GM21423 (cell line): ENCODE data around the gene ZNF574.
"Not testable (repeated sequence)": the region's sequence is repeated elsewhere in the genome, so short reads cannot be mapped to it uniquely, and the experiment has no call there.

Experiments used
- ATAC-seq: cut with Tn5 transposase; IDR thresholded peaks from one replicate; pipeline ENCODE4 v1.9.1; 2021; ENCODE audit warnings: mild to moderate bottlenecking, moderate library complexity; ENCODE audit not compliant: unreplicated experiment

The ZNF574 gene

DNA sequence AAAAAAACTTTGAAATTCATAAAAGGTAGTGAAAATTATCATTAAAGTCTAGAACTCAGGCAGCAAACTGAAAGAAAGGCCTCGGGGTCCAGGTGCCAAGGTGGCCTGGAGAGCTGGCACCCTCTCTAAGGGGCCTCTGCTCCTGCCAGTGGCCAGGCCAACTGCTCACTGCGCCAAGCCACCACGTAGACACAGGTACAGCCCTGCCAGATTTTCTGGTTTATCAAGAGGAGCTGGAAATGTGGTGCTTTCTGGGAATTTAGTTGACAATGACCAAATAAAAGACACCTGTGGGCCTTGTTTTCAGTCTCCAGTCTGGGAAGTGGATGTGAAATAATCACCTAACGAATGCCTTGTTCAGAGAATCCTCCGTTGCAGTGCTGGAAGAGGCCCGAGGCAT is 22.8 kb downstream of the ZNF574 start:
- ATAC-seq = no peak

DNA sequence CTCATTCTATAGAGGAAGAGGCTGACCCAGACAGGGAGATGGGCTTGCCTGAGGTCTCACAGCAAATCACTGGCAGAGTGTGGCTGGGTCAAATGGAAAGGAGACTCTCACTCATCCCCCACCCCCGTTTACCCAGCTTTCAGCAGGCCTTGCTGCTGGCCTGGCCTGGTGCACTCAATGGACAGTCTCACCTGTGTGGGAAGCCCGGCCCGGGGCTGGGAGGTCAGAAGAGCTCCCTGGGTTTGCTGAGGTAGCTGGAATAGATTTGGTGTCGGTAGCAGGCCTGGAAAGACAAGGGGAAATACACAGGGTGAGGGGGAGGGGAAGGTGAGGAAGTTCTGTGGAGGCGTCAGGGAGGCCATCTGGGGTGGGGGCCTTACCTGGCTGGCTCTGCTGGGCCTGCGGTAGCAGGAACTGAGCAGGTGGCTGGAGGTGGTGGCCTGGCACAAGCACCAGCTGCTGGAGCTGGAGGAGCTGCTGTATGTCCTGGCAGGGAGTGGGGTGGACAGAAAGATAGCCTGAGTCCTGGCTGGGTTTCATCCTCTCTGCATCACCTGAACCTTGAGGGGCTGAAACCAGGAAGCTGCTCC is 23.5 kb downstream of the ZNF574 start:
- no peak for ATAC-seq

DNA sequence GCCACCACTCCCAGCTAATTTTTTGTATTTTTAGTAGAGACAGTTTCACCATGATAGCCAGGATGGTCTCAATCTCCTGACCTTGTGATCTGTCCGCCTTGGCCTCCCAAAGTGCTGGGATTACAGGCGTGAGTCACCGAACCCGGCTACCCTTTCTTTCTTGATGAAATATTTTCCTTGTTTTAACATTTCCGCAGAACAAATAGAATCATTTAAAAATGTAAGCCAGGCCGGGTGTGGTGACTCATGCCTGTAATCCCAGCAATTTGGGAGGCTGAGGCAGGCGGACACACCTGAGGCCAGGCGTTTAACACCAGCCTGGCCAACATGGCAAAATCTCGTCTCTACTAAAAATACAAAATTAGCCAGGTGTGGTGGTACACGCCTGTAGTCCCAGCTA is 24.3 kb downstream of the ZNF574 start:
- not testable (repeated sequence) for ATAC-seq

GRCh38 chr19:42102877-42103276 is 26.9 kb downstream of the ZNF574 start:
- ATAC-seq = no peak

- no peak for ATAC-seq
Measured at GRCh38 chr19:42105368-42105767, 29.4 kb downstream of the ZNF574 start.

DNA sequence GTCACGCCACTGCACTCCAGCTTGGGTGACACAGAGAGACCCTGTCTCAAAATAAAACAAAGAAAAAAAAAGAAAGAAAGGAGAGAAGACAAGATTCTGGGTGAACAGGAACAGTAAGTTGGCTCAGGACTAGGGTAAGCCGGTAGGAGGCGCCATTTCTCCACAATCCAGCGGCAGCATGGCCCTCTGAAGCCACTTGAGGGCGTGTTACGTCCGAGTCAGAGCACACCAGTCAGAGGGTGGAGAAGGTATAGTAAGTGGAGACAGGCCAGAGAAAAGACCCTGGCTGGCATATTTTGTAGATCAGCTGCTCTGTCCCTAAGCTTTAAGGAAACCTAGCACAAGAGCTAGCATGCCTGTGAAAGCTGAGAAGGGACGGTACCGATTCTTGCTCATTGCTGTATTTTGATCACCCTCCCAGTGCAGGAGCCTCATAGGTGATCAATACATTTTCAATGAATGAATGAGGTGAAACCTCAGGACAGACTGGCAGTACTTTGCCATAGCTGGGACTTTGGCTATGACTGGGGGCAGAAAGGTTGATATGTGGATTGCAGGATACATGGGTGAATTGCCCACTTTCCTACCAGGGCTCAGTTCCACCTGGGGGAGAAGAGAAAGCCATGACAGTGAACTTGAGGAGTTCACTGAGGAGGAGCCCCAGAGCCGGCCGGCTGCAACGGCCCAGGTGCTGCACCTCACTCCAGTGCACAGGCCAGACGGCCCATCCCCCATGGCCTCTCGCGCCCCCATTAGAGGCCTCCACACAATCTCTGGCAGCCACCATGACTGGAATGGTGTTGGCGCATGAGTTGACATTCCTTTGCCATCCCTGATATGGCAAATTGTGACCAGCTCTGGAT is 32.8 kb downstream of the ZNF574 start:
- ATAC-seq = peak; percentile 59

GRCh38 chr19:42109896-42110295 is 33.9 kb downstream of the ZNF574 start:
- ATAC-seq = no peak

GRCh38 chr19:42110658-42111057 is 34.7 kb downstream of the ZNF574 start:
- no peak for ATAC-seq

- ATAC-seq = no peak
Measured at GRCh38 chr19:42111384-42111783, 35.4 kb downstream of the ZNF574 start.

DNA sequence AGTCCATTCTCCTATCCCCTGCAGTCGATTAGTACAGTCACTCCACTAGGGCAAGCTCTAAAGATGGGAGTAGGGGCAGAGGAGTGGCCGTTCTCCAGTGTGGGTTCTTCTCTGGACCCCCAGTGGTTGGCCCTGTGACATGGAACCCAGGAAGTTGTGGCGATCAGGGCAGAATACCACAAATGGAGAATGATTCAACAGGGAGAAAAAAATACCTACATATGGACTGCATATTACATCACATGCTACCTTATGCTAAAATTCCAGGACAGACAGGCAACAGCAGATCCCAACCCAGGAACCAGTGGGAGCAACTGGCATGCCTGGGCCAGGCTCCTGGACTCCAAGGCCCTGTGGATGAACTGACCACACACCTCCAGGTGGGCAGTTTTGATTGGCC is 35.8 kb downstream of the ZNF574 start:
- no peak for ATAC-seq

DNA sequence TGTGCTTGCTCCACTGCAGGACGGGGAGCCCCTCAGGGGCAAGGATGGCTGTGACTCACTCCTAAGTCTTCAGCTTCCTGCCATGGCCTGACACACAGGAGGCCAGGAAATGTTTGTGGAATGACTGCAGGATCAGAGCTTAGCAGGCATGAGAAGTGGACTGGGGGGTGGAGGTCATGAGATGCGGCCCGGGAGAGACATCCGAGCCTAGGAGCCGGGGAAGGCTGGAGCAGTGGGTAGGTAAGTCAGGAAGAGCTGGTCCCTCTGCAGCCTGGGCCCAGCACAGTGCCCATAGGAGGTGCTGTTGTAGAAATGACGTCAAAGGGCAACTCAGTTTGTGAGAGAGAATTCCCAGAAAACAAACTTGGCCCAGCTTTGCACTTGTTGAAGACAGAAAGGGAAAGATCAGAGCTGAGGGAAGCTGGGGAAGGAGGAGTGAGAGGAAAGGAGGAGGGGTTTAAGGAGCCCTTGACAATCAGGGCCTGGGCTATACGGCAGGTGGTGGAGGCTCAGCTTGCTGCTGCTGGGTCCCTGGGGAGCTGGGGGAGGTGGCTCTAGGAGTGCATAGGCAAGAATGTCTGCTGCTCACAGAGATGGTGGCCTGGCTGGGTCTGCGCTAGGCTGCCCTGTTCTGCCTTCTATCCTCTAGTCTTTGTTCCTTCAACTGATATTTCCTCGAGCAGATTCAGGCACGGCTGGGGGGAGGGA is 37.8 kb downstream of the ZNF574 start:
- peak; percentile 45 for ATAC-seq

- peak; percentile 59 for ATAC-seq
Measured at GRCh38 chr19:42114412-42114811, 38.4 kb downstream of the ZNF574 start.

DNA sequence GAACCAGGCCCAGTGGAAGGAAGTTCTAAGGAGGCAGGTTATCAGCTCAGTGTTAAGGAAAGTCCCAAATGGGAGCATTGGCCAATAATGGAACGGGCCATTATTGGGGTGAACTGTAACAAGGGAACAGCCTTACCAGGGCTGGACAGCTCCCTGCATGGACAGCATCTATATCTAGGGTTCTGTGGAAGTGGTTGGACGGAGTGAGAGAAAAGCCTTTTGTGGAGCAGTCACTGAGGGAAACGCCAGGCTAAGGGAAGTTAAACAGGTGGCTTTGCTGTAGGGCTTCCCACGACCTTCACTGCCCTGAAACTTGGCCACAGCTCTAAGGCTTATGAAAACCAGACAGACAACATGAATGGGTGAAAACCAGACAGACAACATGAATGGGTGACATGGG is 39.3 kb downstream of the ZNF574 start:
- ATAC-seq = no peak

GRCh38 chr19:42115705-42116104 is 39.7 kb downstream of the ZNF574 start:
- ATAC-seq = no peak

DNA sequence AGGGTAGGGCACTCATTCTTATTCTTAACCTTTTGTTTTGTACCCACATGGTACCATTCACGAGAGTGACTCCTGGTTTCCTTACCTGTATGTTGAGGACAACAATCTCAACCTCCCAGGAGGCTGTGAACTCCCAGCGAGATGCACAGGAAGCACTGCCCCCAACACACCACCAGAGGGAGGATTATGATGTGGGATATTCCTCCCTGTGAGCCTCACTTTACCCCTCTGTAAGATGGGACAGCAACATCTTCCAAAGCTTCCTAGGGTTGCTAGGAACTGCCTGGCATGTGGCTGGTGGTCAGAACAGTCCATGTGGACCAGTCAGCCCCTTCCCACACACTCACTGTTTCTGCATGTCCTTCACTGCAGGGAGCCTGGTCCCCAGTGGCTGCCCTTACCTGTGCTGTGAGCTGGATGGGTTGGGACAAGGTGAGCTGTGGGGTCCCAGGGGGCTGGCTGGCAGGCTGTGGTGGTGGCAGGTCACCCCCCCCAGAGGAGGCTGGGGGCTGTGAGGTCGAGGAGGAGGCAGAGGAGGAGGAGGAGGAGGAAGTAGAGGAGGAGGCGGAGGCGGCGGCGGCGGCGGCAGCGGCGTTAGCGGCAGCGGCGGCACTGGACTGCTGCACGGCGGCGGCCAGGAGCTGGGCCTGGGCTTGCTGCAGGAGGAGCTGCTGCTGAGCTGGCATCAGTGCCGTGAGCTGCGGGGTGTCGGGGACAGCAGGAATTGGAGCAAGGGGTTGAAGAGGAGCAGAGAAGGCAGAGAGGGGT is 40.5 kb downstream of the ZNF574 start:
- ATAC-seq = no peak

DNA sequence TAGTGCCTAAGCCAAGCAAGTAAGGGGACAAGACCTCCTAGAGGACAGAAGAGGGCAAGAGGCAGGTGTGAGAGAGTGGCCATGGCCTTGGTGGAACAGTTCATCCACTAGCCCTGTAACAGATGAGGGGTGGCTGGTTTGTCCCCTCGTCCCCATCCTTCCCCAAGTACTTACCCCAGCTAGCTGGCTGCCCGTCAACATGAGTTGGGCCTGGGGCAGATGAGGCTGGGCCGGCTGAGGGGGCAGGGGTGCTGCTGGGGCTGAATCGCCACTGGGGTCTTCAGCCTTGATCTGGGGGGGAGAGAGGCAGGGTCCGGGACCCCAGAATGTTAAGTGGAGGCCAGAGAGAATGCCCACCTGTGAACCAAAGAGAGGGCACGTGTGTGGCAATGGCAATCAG is 41.1 kb downstream of the ZNF574 start:
- ATAC-seq = no peak

DNA sequence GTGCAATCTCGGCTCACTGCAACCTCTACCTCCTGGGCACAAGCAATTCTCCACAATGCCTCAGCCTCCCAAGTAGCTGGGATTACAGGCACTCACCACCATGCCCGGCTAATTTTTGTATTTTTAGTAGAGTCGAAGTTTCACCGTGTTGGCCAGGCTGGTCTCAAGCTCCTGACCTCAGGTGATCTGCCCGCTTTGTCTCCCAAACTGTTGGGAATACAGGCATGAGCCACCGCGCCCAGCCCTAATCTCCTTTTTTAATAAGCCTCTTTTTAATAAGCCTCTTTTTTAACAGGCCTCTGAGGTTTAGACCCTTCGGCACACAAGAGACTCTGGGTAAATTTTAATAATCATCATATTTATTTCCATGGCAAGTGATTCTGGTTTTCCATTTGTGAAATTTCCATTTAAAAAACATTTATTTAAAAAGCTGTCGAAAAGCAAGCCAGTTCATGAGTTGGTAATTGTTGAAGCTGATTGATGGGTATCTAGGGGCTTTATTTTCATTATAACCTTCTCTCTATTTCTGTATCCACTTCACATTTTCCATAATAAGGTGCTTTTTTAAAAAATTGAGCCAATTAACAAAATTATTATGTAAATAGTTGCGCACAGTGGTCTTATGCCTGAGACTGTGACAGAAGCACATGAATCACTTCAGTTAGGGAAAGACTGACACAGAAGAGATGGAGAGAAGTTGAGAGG is 44.5 kb downstream of the ZNF574 start:
- ATAC-seq = no peak

DNA sequence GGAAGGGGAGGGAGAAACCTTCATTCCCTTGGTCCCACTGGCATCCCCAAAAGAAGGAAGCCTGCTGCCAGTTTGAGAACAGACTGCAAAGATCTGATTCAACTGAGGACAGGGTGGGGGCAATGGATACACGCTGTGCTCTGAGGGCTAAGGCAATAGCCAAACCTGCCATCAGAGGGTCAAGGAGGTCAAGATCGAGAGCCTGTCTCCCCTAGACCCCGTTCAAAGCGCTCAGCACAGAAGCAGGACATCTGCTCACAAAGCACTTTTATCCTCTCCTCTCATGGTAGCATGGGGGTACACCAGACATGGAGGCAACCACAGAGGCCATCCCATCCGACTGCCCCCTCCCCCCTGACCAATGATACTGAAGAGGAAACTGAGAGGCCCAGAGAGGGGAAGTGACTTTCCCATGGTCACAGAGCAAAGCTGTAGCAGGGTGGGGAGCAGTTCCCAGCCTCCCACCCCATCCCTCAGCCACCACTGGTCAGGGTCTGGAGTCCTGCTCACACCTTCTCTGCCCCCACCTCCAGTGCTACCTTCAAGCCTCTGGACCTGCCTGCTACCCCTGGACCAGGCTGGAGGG is 45.2 kb downstream of the ZNF574 start:
- no peak for ATAC-seq

- no peak for ATAC-seq
Measured at GRCh38 chr19:42121656-42122069, 45.7 kb downstream of the ZNF574 start.
